Ovary (tissue), 9 donors: ENCODE data around the gene TTLL11. TPM values are rescaled to one million over a fixed set of nuclear protein-coding genes. Genes with fewer than 3 reads are reported as not detected.

Source experiments
- DNase-seq, 5 donors: peaks; one replicate each; pipeline ENCODE4 v3.0.0-alpha.2; 2019 to 2020
- H3K27ac ChIP-seq, 2 donors: fragments of 200-600 bp; one replicate each; pipeline versions ENCODE4 v1.5.1 to v1.8.0; 2019 to 2022
- H3K27me3 ChIP-seq: fragments of 200-600 bp; one replicate; pipeline ENCODE4 v1.8.0; 2022
- H3K36me3 ChIP-seq: fragments of 200-600 bp; sonication (generic); one replicate; pipeline ENCODE4 v1.5.1; 2019
- H3K4me1 ChIP-seq: one replicate; pipeline ENCODE4 v1.8.1; 2013; ENCODE audit warnings: mild to moderate bottlenecking, moderate library complexity; ENCODE audit not compliant: insufficient read depth
- H3K4me3 ChIP-seq: fragments of 200-600 bp; sonication (generic); one replicate; pipeline ENCODE4 v1.5.1; 2017
- H3K9me3 ChIP-seq, 2 donors: fragments of 200-600 bp in 1 of 2; sonication (generic) in 1 of 2; one replicate each; pipeline versions ENCODE4 v1.5.1 to v1.8.1; 2013 to 2019; ENCODE audit warnings: mild to moderate bottlenecking in 1 of 2, moderate library complexity in 1 of 2
- CTCF ChIP-seq, 3 donors: fragments of 450-650 bp in 2 of 3; fragments of 200-600 bp in 1 of 3; IDR thresholded peaks; one replicate each; pipeline versions ENCODE4 v1.5.1 to v1.8.0; 2016 to 2022; ENCODE audit warnings: antibody characterized with exemption in 3 of 3, mild to moderate bottlenecking in 1 of 3
- EP300 ChIP-seq: sonication (generic); formaldehyde crosslinking; IDR thresholded peaks from one replicate; pipeline ENCODE4 v1.6.1; 2017; ENCODE audit warnings: antibody characterized with exemption
- POLR2A ChIP-seq: fragments of 450-650 bp; IDR thresholded peaks from one replicate; pipeline ENCODE4 v1.6.1; 2017; ENCODE audit warnings: antibody characterized with exemption, mild to moderate bottlenecking, moderate library complexity
- WGBS, 3 donors: extraction: QIAGEN DNeasy Blood & Tissue Kit in 1 of 3; methylation state at CpG; one replicate each; pipeline versions ENCODE4 v1.1.5 to v1.1.7; 2013 to 2017; 5-methylcytosine and 5-hydroxymethylcytosine counted together
- intact Hi-C, 4 donors: fragments of 100-400 bp; cut with DNase I; formaldehyde crosslinking; loops; one replicate each; pipeline versions ENCODE4 v1.11.0 to v1.15.1; 2022 to 2023
- polyA plus RNA-seq, 2 donors: library from polyadenylated mRNA; stranded (reverse); fragments of 200-250 nt in 1 of 2; fragments of 350-450 nt in 1 of 2; fragmentation: Illumina TruSeq in 1 of 2; extraction: RNeasy Lipid Tissue Mini Kit (QIAGEN cat#74804) in 1 of 2; gene quantifications; one replicate each; pipeline ENCODE4 v1.2.3, GENCODE V29; 2013 to 2014
- total RNA-seq, 7 donors: library from RNA; depleted of rRNA in 2 of 7; stranded (reverse); fragments of >200 nt in 2 of 7; fragmentation: NEBNext Ultra II Directional in 3 of 7; extraction: Animal tissue kit (Norgen Biotek cat#: 25700) in 3 of 7; gene quantifications; one replicate each; pipeline versions ENCODE4 v1.1.0 to v1.2.4, GENCODE V29; 2016 to 2023
- donor health status: DM: no; HTN: no; CAD: no; lungs with moderate emphysema.
- donor health status: DM: no; HTN: no; CAD: no.
- donor health status: Bipolar disorder and iron deficiency.
- donor health status: DM: yes; HTN: yes; CAD: no.
- donor health status: DM: no; HTN: no; CAD: no.
- donor health status: DM: yes; HTN: yes; CAD: no.

The TTLL11 gene
- total and polyA plus RNA-seq, 9 donors, result 6.1 to 13.5 (median 9.2) TPM

GRCh38 chr9:122042056-122042455 is 51.1 kb downstream of the TTLL11 start:
- Histone ChIP-seq H3K4me3 (no peak overlapping the region), H3K4me1 (no peaks in the 10 kb centered on the region), H3K9me3 (no peaks in the 10 kb centered on the region), H3K36me3 (no peaks in the 10 kb centered on the region), H3K27ac (no peak overlapping the region), H3K27me3 (no peaks in the 10 kb centered on the region)
- no peak for DNase-seq
- intact Hi-C loops, result no loop called here
- TF ChIP-seq EP300, result no peak
- TF ChIP-seq POLR2A, result no peak
- no peak for TF ChIP-seq CTCF (IDR thresholded peaks at IDR 0.05)
- 95 to 98% (median 96%) methylated on average over 7 of the region's 7 CpGs for WGBS, 3 donors

DNA sequence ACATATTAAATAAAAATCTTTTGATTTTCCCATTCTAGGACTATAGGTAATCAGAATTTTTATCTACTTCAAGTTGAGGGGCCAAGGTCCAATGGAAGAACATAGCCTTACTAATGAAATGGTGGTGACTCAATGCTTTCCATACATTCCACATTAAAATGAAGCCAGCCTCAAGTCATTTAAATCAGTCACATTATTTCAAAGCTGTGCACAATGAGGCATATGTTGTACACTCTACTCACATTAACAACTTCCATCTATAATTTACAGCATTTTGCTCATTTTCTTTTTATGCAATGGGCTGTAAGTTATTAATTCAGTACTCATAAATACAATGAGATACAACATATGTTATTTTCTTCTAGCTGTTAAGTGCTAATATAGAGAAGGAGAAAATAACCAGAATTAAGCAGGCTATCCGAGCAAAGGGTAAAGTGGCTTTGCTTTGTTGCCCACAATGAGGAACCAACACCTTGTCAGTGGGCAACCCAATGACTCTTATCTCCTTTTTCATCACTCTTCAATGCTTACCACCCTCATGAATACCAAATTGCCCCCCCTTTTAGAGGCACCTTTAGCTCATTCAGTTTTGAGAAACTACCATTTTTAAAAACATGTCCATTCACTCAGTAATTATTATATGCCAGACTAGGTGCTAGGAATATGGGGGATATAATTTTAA is 52.4 kb downstream of the TTLL11 start:
- no peak overlapping the region for H3K27ac ChIP-seq
- no peaks in the 10 kb centered on the region for H3K27me3 ChIP-seq
- no peaks in the 10 kb centered on the region for H3K4me1 ChIP-seq
- TF ChIP-seq POLR2A, result no peak
- TF ChIP-seq EP300, result no peak
- TF ChIP-seq CTCF (IDR thresholded peaks at IDR 0.05), result no peak
- no peaks in the 10 kb centered on the region for H3K36me3 ChIP-seq
- H3K9me3 ChIP-seq, result no peaks in the 10 kb centered on the region
- intact Hi-C loops, result no loop called here
- no peak for DNase-seq
- H3K4me3 ChIP-seq, result no peak overlapping the region
- WGBS, 3 donors, result 53 to 96% (median 54%) methylated on average over 1 of the region's 1 CpG

DNA sequence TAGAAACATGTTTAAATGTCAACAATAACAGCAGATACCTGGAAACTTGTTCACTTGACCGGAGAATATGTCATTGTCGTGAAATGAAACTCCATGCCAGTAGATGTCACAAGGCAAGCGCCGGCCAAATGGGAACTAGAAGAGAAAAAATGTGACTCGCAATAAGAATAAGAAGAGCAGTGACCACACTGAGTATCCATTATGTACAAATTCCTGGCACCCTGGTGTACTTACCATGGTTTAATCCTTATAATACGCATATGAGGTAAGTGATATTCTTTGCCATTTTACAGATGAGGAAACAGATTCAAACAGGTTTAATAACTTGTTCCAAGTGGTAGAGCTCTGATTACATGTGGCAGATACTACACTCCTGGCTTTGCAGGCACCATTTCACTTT is 53.9 kb downstream of the TTLL11 start:
- H3K9me3 ChIP-seq, result no peaks in the 10 kb centered on the region
- no peak overlapping the region for H3K4me3 ChIP-seq
- no peaks in the 10 kb centered on the region for H3K27me3 ChIP-seq
- H3K36me3 ChIP-seq, result no peaks in the 10 kb centered on the region
- no peaks in the 10 kb centered on the region for H3K4me1 ChIP-seq
- DNase-seq, result no peak
- no peak overlapping the region for H3K27ac ChIP-seq
- intact Hi-C loops, result no loop called here
- TF ChIP-seq CTCF (IDR thresholded peaks at IDR 0.05) (no peak), EP300 (no peak), POLR2A (no peak)
- 97 to 98% (median 98%) methylated on average over 6 of the region's 6 CpGs for WGBS, 3 donors

GRCh38 chr9:122036988-122037387 is 56.1 kb downstream of the TTLL11 start:
- Histone ChIP-seq H3K4me1 (peaks cover 2% of the 10 kb centered on the region), H3K36me3 (no peaks in the 10 kb centered on the region), H3K27me3 (no peaks in the 10 kb centered on the region), H3K4me3 (no peak overlapping the region), H3K9me3 (no peaks in the 10 kb centered on the region), H3K27ac (no peak overlapping the region)
- DNase-seq, result no peak
- intact Hi-C loops, result no loop called here
- 48 to 70% (median 50%) methylated on average over 1 of the region's 1 CpG for WGBS, 3 donors
- no peak for TF ChIP-seq CTCF (IDR thresholded peaks at IDR 0.05)
- TF ChIP-seq POLR2A, result no peak
- no peak for TF ChIP-seq EP300
